ENCODE results near the gene KLHL2.
"Not testable (repeated sequence)": the region's sequence is repeated elsewhere in the genome, so short reads cannot be mapped to it uniquely, and the experiment has no call there.

The KLHL2 gene

DNA sequence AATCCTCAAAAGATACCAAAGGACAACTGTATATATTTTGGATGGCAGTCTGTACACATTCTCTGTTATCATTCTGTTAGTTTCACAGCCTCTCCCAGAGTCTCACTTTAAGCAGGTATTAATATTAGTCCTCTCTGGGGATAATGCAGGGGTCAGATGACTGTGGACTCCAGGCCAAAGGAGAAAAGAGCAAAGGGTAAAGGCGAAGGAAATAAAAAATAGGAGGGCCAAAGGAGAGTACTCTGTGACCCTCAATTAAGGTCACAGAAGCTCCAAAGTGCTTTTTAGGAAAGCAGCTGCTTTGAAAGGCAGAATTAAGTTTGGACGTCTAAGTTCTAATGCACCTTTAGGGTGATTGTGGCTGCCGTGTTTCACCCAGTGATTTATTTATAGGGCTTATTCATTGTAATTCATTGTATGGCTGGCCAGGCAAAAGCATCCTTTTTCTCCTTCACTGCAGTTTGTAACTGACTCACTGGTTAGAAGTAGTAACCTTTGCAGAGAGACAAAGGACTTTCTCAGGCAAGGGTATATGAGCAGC, 127.9 kb downstream of the KLHL2 start:
- ATAC-seq (no peak), DNase-seq (no peak)
- peaks cover 27% of the 10 kb centered on the region for H3K4me1 Mint-ChIP-seq
- peak overlapping the region in 1 of 2 donors; percentile 88 for H3K27ac Mint-ChIP-seq
- no peak overlapping the region for H3K4me3 Mint-ChIP-seq
- H3K9me3 Mint-ChIP-seq = no peaks in the 10 kb centered on the region
- H3K27me3 Mint-ChIP-seq = no peaks in the 10 kb centered on the region

DNA sequence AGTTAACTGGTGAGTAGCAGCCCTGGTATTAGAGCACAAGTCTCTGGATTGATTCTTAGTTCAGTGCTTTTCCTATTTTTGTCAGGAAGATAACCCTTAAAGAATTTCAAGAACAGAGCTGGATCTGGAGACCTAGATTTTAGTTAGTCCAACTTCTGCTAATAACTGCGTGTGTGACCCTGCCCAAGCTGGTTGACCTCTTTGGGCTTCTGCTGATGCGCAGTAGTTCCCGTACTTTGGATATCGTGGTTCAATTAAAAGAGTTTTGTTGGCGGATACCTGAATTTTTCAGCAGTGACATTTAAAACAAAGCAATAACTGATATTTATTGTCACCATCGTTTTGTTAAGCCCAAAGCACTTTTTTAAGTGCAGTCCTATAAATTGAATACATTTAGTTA, 129.4 kb downstream of the KLHL2 start:
- Mint-ChIP-seq H3K9me3 (no peaks in the 10 kb centered on the region), H3K27ac (peak overlapping the region in 1 of 2 donors; percentile 76), H3K4me1 (peaks cover 11% of the 10 kb centered on the region), H3K4me3 (no peak overlapping the region), H3K27me3 (no peaks in the 10 kb centered on the region)
- DNase-seq (no peak), ATAC-seq (no peak)

DNA sequence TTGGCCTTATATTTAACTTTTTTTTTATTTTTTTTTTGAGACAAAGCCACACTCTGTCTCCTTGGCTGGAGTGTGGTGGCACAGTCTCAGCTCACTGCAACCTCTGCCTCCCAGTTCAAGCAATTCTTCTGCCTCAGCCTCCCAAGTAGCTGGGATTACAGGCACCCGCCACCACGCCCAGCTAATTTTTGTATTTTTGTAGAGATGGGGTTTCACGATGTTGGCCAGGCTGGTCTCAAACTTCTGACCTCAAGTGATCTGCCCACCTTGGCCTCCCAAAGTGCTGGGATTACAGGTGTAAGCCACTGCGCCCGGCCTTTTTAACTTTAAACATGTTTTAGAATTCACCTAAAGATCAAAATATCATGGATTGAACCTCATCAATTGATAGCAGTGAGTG, 135.0 kb downstream of the KLHL2 start:
- not testable (repeated sequence) for H3K27me3 Mint-ChIP-seq, H3K9me3 Mint-ChIP-seq, H3K4me3 Mint-ChIP-seq, H3K4me1 Mint-ChIP-seq, DNase-seq, ATAC-seq
- H3K27ac Mint-ChIP-seq = peak overlapping the region in 1 of 2 donors; percentile 72

DNA sequence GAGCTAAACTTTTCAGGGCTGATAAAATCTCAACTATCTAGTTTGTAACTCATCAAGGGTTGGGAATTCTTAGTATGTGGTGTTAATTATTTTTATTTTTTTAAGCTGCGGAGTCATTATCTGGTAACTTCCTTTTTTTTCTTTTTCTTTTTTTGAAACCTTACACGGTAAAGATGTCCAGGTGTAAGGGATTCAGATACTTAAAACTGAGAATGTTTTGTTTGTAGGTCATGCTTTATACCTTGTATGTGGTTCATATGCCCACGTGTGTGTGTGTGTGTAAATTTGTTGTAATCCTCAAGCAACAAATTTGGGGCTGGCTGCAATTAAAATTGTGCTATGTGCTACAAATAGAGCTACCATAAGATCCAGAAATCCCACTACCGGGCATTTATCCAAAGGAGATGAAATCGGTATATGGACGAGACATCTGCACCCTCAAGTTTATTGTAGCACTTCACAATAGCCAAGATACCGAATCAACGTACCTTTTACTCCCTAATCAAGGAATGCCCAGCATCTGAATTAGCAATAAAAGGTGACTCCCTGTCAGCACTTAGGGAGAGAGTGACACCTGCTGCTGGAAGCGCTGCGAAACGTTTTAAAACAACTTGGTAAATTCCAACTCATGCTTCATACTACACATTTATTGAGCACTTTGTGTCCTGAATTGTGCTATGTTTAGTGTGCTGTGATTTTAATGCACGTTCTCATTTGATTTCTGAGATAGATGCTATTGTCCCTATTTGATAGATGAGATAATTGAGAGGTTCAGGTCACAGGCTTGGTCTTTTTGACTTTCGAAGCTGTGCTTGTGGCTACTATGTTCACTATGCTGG, 136.2 kb downstream of the KLHL2 start:
- Mint-ChIP-seq H3K4me1 (no peaks in the 10 kb centered on the region), H3K27ac (peak overlapping the region in 1 of 2 donors; percentile 80), H3K4me3 (no peak overlapping the region), H3K9me3 (no peaks in the 10 kb centered on the region), H3K27me3 (no peaks in the 10 kb centered on the region)
- no peak for ATAC-seq
- DNase-seq = no peak

GRCh38 chr4:165345666-165346417, 138.5 kb downstream of the KLHL2 start:
- peaks cover under 1% of the 10 kb centered on the region for H3K27me3 Mint-ChIP-seq
- no peak for ATAC-seq
- H3K9me3 Mint-ChIP-seq = no peaks in the 10 kb centered on the region
- H3K27ac Mint-ChIP-seq = no peak overlapping the region
- no peak for DNase-seq
- H3K4me3 Mint-ChIP-seq = no peak overlapping the region
- H3K4me1 Mint-ChIP-seq = no peaks in the 10 kb centered on the region

DNA sequence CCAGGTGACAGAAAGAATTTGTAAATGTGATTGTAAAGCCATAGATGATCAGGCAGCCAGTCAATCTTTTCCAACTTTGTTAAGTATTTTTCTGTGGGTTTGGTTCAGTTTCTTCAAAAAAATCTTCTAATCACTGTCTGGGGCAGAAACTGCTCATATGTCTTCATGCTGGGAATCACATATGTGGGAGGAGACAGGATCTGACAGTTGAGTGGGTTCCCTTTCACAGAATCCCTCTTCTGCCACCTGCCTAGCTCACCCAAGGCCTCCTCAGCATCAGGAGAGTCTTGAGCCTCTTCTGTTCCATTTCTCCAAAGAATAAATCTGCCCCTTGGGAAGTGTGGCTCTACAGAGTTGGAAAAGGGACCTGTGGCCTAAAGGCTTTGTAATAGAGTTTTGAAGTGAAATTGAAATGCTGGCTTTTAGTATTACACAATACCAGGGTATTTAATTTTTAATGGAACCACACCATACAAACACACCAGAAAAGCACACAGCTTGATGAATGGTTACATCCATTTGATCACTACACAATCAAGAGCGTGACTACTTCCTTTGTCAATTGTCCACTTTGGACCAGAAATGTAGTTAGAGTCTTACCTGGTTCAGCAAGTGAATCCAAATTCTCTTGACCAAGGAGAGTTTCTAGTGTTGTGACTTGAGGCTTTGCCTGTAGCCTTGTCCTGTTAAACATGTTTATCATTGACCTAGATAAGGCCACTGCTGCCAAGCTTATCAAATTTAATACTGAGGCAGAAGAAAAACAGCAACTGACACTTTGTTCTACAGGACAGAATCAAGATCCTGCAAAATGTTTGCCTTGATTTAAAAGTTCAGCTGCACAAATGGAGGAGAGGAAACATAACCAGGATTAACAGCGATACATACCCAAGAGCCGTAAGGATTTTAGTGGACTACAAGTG, 140.5 kb downstream of the KLHL2 start:
- no peak overlapping the region for H3K27ac Mint-ChIP-seq
- H3K9me3 Mint-ChIP-seq = no peaks in the 10 kb centered on the region
- H3K27me3 Mint-ChIP-seq = peaks cover 10% of the 10 kb centered on the region
- ATAC-seq (no peak), DNase-seq (no peak)
- no peak overlapping the region for H3K4me3 Mint-ChIP-seq
- H3K4me1 Mint-ChIP-seq = no peaks in the 10 kb centered on the region

- H3K27me3 Mint-ChIP-seq = peaks cover 10% of the 10 kb centered on the region
- ATAC-seq = no peak
- no peaks in the 10 kb centered on the region for H3K4me1 Mint-ChIP-seq
- H3K27ac Mint-ChIP-seq = no peak overlapping the region
- DNase-seq = no peak
- H3K9me3 Mint-ChIP-seq = no peaks in the 10 kb centered on the region
- no peak overlapping the region for H3K4me3 Mint-ChIP-seq
Observed at GRCh38 chr4:165351359-165352130, 144.2 kb downstream of the KLHL2 start.

GRCh38 chr4:165355900-165356300, 148.5 kb downstream of the KLHL2 start:
- Mint-ChIP-seq H3K27ac (no peak overlapping the region), H3K27me3 (peaks cover 30% of the 10 kb centered on the region), H3K9me3 (no peaks in the 10 kb centered on the region), H3K4me1 (no peaks in the 10 kb centered on the region), H3K4me3 (no peak overlapping the region)
- DNase-seq (peak in 1 of 2 donors; percentile 16), ATAC-seq (peak; percentile 56)

DNA sequence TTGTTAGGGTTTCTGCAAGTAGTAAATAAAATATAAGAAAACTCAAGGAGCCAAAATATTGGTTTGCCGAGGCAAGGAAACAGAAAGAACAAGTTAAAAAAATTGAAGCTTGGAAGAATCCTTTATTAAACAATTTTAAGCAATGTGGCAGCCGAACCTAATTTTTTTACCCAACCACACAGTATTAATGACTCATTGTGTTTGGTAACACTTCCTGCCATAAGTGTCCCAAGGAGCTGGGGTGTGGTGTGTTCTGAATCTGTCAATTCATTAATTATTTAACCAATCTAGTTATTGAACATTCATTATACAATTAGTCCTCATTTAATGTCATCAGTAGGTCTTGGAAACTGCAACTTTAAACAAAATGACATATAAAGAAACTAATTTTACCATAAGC, 152.1 kb downstream of the KLHL2 start:
- Mint-ChIP-seq H3K9me3 (no peaks in the 10 kb centered on the region), H3K4me1 (no peaks in the 10 kb centered on the region), H3K27me3 (peaks cover 36% of the 10 kb centered on the region), H3K4me3 (no peak overlapping the region), H3K27ac (no peak overlapping the region)
- no peak for DNase-seq
- ATAC-seq = no peak

- Mint-ChIP-seq H3K9me3 (no peaks in the 10 kb centered on the region), H3K4me3 (no peak overlapping the region), H3K4me1 (no peaks in the 10 kb centered on the region), H3K27ac (no peak overlapping the region), H3K27me3 (peaks cover 36% of the 10 kb centered on the region)
- DNase-seq (no peak), ATAC-seq (no peak)
Observed at GRCh38 chr4:165360041-165360695, 152.8 kb downstream of the KLHL2 start.

- DNase-seq = no peak
- Mint-ChIP-seq H3K4me1 (no peaks in the 10 kb centered on the region), H3K27me3 (peaks cover 36% of the 10 kb centered on the region), H3K4me3 (no peak overlapping the region), H3K9me3 (no peaks in the 10 kb centered on the region), H3K27ac (peak overlapping the region in 1 of 2 donors; percentile 72)
- ATAC-seq = no peak
Observed at GRCh38 chr4:165360985-165361670, 153.8 kb downstream of the KLHL2 start.

DNA sequence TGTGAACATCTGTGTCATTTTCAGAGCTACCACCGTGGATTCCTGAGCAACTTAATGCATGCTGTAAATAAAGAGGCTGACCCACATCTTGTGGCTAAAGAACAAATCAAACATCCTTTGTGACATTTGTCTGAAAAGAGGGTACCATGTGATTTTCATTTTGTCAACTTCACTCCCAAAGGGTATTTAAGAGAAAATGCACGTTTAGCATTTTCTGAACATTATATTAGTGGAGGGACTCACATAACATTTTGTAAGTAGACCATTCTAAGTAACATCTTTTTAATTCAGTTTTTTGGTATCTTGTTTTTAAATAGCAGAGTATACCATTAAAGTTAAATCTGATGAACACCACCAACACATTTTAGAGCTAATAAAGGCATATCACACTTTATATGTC, 154.4 kb downstream of the KLHL2 start:
- Mint-ChIP-seq H3K27ac (no peak overlapping the region), H3K9me3 (no peaks in the 10 kb centered on the region), H3K27me3 (peaks cover 36% of the 10 kb centered on the region), H3K4me1 (no peaks in the 10 kb centered on the region), H3K4me3 (no peak overlapping the region)
- no peak for DNase-seq
- no peak for ATAC-seq

- DNase-seq = no peak
- H3K27me3 Mint-ChIP-seq = peaks cover 23% of the 10 kb centered on the region
Observed at GRCh38 chr4:165364452-165365080, 157.2 kb downstream of the KLHL2 start.

More at GRCh38 chr4:165364452-165365080, 157.2 kb downstream of the KLHL2 start:
- Mint-ChIP-seq H3K27ac (no peak overlapping the region), H3K4me1 (no peaks in the 10 kb centered on the region), H3K4me3 (no peak overlapping the region), H3K9me3 (no peaks in the 10 kb centered on the region)
- peak; percentile 39 for ATAC-seq

Data from stimulated activated naive CD8-positive, alpha-beta T cell treated with anti-CD3 and anti-CD28 coated beads, Interleukin-15, amount 100 ng/mL, for 72 hours (primary cell).